ENCODE measurements around the gene ROGDI. TPM values are rescaled to one million over a fixed set of nuclear protein-coding genes. Genes with fewer than 3 reads are reported as not detected.

Gene ROGDI
- total RNA-seq, 1 experiment from 2014 or later: 36.4 TPM

DNA sequence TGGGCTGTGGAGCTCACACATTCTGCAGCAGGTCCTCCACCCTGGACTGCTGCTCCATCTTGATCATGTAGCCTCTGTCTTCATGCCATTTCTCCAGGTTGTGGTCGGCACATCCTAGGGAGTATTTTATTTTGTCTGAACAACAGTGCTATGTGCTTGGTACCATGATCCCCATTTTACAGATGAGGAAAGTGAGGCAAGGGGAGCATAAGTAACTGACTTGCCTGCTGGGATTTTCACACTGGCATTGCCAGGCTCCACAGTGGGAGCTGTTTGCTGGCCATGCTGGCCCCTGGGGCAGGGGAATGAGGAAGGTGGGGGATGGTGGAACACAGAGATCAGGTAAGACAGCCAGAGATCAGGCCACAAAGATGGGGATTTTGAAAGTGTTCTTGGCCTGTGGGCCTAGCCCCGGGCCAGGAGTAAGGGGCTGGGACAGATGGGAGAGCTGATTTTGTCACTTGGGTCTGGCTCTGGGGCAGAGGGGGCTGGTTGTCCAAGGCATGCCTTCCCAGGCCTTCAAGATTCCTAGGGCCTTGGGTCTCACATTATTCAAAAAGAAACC, 26.2 kb downstream of the ROGDI start:
- H3K36me3 Mint-ChIP-seq (ENCODE audit: insufficient read depth in 1 of 3, low read depth in 3 of 3): no peaks in the 10 kb centered on the region
- no CpG with 5 or more reads among the region's 2 CpGs for WGBS (ENCODE audit: extremely low coverage, insufficient read length, low lambda C conversion rate)

More for the DNA sequence above, 26.2 kb downstream of the ROGDI start:
- Histone ChIP-seq H3K4ac (ENCODE audit: low read depth, low read length) (no peak overlapping the region), H4K20me1 (ENCODE audit: control insufficient read depth, insufficient read depth, insufficient read length) (no peaks in the 10 kb centered on the region), H3K23ac (ENCODE audit: insufficient read length, low read depth, low read length) (no peak overlapping the region), H3K9me3 (ENCODE audit: control insufficient read depth, low read depth, low read length) (no peaks in the 10 kb centered on the region), H2BK20ac (ENCODE audit: low read depth, low read length, poor library complexity, severe bottlenecking) (no peak overlapping the region), H3K4me1 (ENCODE audit: insufficient read depth, low read length) (no peaks in the 10 kb centered on the region), H4K91ac (ENCODE audit: insufficient read length, low read depth, low read length) (no peak overlapping the region), H3K18ac (ENCODE audit: insufficient read length, low read depth, low read length) (no peak overlapping the region), H2BK5ac (ENCODE audit: insufficient read length, low read length) (no peak overlapping the region), H3T11ph (ENCODE audit: low read length) (no peak overlapping the region), H2AFZ (ENCODE audit: low read length) (no peak overlapping the region), H3K27ac (ENCODE audit: insufficient read length, low read depth, low read length) (no peak overlapping the region), H2BK120ac (ENCODE audit: low read depth, low read length, poor library complexity, severe bottlenecking) (no peak overlapping the region), H3K27me3 (ENCODE audit: insufficient read depth, low read length) (no peaks in the 10 kb centered on the region), H3K79me1 (ENCODE audit: insufficient read depth, low read depth, low read length, poor library complexity, severe bottlenecking) (no peaks in the 10 kb centered on the region), H2AK5ac (ENCODE audit: insufficient read length, low read length) (no peak overlapping the region), H3K14ac (ENCODE audit: insufficient read depth, low read length) (no peak overlapping the region; the same call in 1 of the 2 replicates), H3K79me2 (ENCODE audit: insufficient read depth, low read length) (no peaks in the 10 kb centered on the region), H3K4me2 (ENCODE audit: insufficient read depth, insufficient read length, low read length) (no peak overlapping the region), H4K5ac (ENCODE audit: insufficient read length, low read depth, low read length) (no peak overlapping the region), H3K56ac (ENCODE audit: insufficient read length, low read depth, low read length) (no peak overlapping the region), H2BK15ac (ENCODE audit: low read depth, low read length) (no peak overlapping the region), H2BK12ac (ENCODE audit: insufficient read length, low read depth, low read length) (no peak overlapping the region), H3K9ac (ENCODE audit: extremely low read depth, insufficient read length, low read length) (no peak overlapping the region), H4K8ac (replicated peaks; ENCODE audit: insufficient read length, low read depth, low read length) (no peak overlapping the region), H3K23me2 (ENCODE audit: insufficient read length, low read depth, low read length, poor library complexity, severe bottlenecking) (no peaks in the 10 kb centered on the region)
- Mint-ChIP-seq H3K27me3 (ENCODE audit: low read depth) (no peaks in the 10 kb centered on the region; the same call in none of the 2 replicates), H3K27ac (peak overlapping the region in 1 of 3 experiments; percentile 17; a peak in 1 of 7 replicates), H3K4me1 (no peaks in the 10 kb centered on the region), H3K9me3 (no peaks in the 10 kb centered on the region; a peak in 1 of 5 replicates), H3K4me3 (no peak overlapping the region)
- TF ChIP-seq, protein P1, sequence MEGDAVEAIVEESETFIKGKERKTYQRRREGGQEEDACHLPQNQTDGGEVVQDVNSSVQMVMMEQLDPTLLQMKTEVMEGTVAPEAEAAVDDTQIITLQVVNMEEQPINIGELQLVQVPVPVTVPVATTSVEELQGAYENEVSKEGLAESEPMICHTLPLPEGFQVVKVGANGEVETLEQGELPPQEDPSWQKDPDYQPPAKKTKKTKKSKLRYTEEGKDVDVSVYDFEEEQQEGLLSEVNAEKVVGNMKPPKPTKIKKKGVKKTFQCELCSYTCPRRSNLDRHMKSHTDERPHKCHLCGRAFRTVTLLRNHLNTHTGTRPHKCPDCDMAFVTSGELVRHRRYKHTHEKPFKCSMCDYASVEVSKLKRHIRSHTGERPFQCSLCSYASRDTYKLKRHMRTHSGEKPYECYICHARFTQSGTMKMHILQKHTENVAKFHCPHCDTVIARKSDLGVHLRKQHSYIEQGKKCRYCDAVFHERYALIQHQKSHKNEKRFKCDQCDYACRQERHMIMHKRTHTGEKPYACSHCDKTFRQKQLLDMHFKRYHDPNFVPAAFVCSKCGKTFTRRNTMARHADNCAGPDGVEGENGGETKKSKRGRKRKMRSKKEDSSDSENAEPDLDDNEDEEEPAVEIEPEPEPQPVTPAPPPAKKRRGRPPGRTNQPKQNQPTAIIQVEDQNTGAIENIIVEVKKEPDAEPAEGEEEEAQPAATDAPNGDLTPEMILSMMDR (conservative IDR thresholded peaks at IDR 0.05): no peak
- DNase-seq: no peak
